PC-3 (cell line): Measurements from ENCODE around the gene SRPK3. TPM values are rescaled to one million over a fixed set of nuclear protein-coding genes. Genes with fewer than 3 reads are reported as not detected.

ENCODE experiments used
- ATAC-seq: fragments of 200-7000 bp; cut with Tn5 transposase; 2 replicates; pipeline ENCODE4 v1.9.1; 2020; ENCODE audit warnings: mild to moderate bottlenecking, moderate library complexity
- BruUV-seq: library from RNA; stranded (reverse); fragments of 400-500 nt; replicated peaks from 2 replicates; lab custom pipeline; 2021; lab: Mats Ljungman, UMichigan
- CTCF ChIA-PET: fragments of 300-600 bp; sonication (Branson Sonifier 250); formaldehyde crosslinking; loops from one replicate; lab custom pipeline; 2022; ENCODE audit warnings: antibody characterized with exemption; lab: Charles Lee
- POLR2A ChIA-PET: fragments of 300-600 bp; sonication (Branson Sonifier 250); formaldehyde crosslinking; loops from one replicate; lab custom pipeline; 2022; ENCODE audit warnings: antibody characterized with exemption; ENCODE audit not compliant: unreplicated experiment; lab: Charles Lee
- DNase-seq: peaks from one replicate; pipeline ENCODE4 v3.0.0-alpha.2; 2015
- H2AFZ ChIP-seq: fragments of 300-600 bp; sonication (generic); 2 replicates; pipeline ENCODE4 v1.6.0; 2016; ENCODE audit warnings: antibody characterized with exemption, low read length
- H3F3A ChIP-seq: fragments of 300-600 bp; sonication (generic); one replicate; pipeline ENCODE4 v1.6.0; 2017; ENCODE audit warnings: antibody characterized with exemption, low read length, control low read depth, mild to moderate bottlenecking; ENCODE audit not compliant: unreplicated experiment
- H3K27ac ChIP-seq: fragments of 300-600 bp; sonication (generic); 2 replicates; pipeline ENCODE4 v1.5.1; 2016; ENCODE audit warnings: mild to moderate bottlenecking, low read length
- H3K27me3 ChIP-seq: fragments of 300-600 bp; sonication (generic); 2 replicates; pipeline ENCODE4 v1.6.1; 2016; ENCODE audit warnings: low read length, mixed read lengths
- H3K36me3 ChIP-seq: fragments of 300-600 bp; sonication (generic); 2 replicates; pipeline ENCODE4 v1.6.1; 2016; ENCODE audit warnings: low read depth, mixed run types, low read length, mixed read lengths
- H3K4me1 ChIP-seq: fragments of 300-600 bp; sonication (generic); 2 replicates; pipeline ENCODE4 v1.5.1; 2016; ENCODE audit warnings: low read length; ENCODE audit not compliant: insufficient read depth
- H3K4me2 ChIP-seq: fragments of 300-600 bp; sonication (generic); 2 replicates; pipeline ENCODE4 v1.6.0; 2016; ENCODE audit warnings: low read length
- H3K4me3 ChIP-seq: fragments of 300-600 bp; sonication (generic); 2 replicates; pipeline ENCODE4 v1.5.1; 2016; ENCODE audit warnings: mild to moderate bottlenecking, low read length, mixed read lengths
- H3K79me2 ChIP-seq: fragments of 300-600 bp; sonication (generic); 2 replicates; pipeline ENCODE4 v1.6.1; 2017; ENCODE audit warnings: low read length, mixed read lengths
- H3K9ac ChIP-seq: fragments of 300-600 bp; sonication (generic); 2 replicates; pipeline ENCODE4 v1.6.0; 2016; ENCODE audit warnings: mild to moderate bottlenecking, low read length
- H3K9me2 ChIP-seq: fragments of 300-600 bp; sonication (generic); replicated peaks from 2 replicates; pipeline ENCODE4 v1.6.1; 2016; ENCODE audit warnings: mixed run types, low read length, mixed read lengths
- H3K9me3 ChIP-seq: fragments of 300-600 bp; sonication (generic); 2 replicates; pipeline ENCODE4 v1.6.1; 2016; ENCODE audit warnings: low read length, mixed read lengths
- H4K20me1 ChIP-seq: fragments of 300-600 bp; sonication (generic); 2 replicates; pipeline ENCODE4 v1.6.1; 2016; ENCODE audit warnings: low read length, mixed read lengths
- CTCF ChIP-seq: fragments of 300-600 bp; sonication (generic); conservative IDR thresholded peaks from 2 replicates; pipeline ENCODE4 v1.5.1; 2017; ENCODE audit warnings: antibody characterized with exemption, low read depth, mild to moderate bottlenecking, low read length
- EZH2 ChIP-seq: fragments of 300-600 bp; sonication (generic); IDR thresholded peaks from one replicate; pipeline ENCODE4 v1.6.1; 2017; ENCODE audit warnings: antibody characterized with exemption, mild to moderate bottlenecking, low read length; ENCODE audit not compliant: unreplicated experiment
- EZH2phosphoT487 ChIP-seq: fragments of 300-600 bp; sonication (generic); IDR thresholded peaks from 2 replicates; pipeline ENCODE4 v1.6.1; 2018; ENCODE audit warnings: mild to moderate bottlenecking, antibody characterized with exemption, low read length, borderline replicate concordance
- intact Hi-C: fragments of 100-400 bp; cut with micrococcal nuclease; formaldehyde crosslinking; loops from 2 replicates; pipeline ENCODE4 v1.9.0; 2023
- total RNA-seq: library from RNA; depleted of rRNA; stranded (reverse); fragments of >200 nt; gene quantifications from 2 replicates; pipeline ENCODE4 v1.2.3, GENCODE V29; 2014

The SRPK3 gene
- total RNA-seq, 1 experiment from 2014 or later = 1.5 TPM

GRCh38 chrX:153755136-153755535 is 25.7 kb upstream of the SRPK3 start:
- no peak for TF ChIP-seq EZH2
- TF ChIP-seq EZH2phosphoT487 = no peak
- TF ChIP-seq CTCF = no peak; the same call in 1 of the 2 replicates
- no peak overlapping the region for H2AFZ ChIP-seq
- no TSS peak for BruUV-seq
- no peaks in the 10 kb centered on the region for H3K4me1 ChIP-seq
- H3K9me2 ChIP-seq = no peaks in the 10 kb centered on the region
- no peak overlapping the region for H3K27ac ChIP-seq
- no peaks in the 10 kb centered on the region for H3K9me3 ChIP-seq
- H3K27me3 ChIP-seq = no peaks in the 10 kb centered on the region
- no peak for DNase-seq
- H3K36me3 ChIP-seq = no peaks in the 10 kb centered on the region; the same call in 1 of the 2 replicates
- peak; percentile 38; the same call in 1 of the 2 replicates for ATAC-seq
- intact Hi-C loops = no loop called here
- ChIA-PET CTCF (interaction anchor here (0.7 to 1.0 kb wide), 2 partner anchors 11 to 173 kb away, joined by 4 to 7 read pairs; no protein-coding TSS in a partner anchor), POLR2A (no interaction called here)
- H4K20me1 ChIP-seq = no peaks in the 10 kb centered on the region
- no peak overlapping the region for H3K4me2 ChIP-seq
- no peaks in the 10 kb centered on the region for H3K79me2 ChIP-seq
- H3K4me3 ChIP-seq = no peak overlapping the region
- H3K9ac ChIP-seq = no peak overlapping the region
- H3F3A ChIP-seq = no peaks in the 10 kb centered on the region

- Histone ChIP-seq H4K20me1 (no peaks in the 10 kb centered on the region), H3F3A (no peaks in the 10 kb centered on the region), H3K27ac (no peak overlapping the region), H2AFZ (no peak overlapping the region), H3K9me2 (no peaks in the 10 kb centered on the region), H3K9me3 (no peaks in the 10 kb centered on the region), H3K36me3 (no peaks in the 10 kb centered on the region), H3K4me3 (no peak overlapping the region), H3K9ac (no peak overlapping the region), H3K4me2 (no peak overlapping the region), H3K27me3 (no peaks in the 10 kb centered on the region), H3K79me2 (peaks cover 22% of the 10 kb centered on the region), H3K4me1 (peaks cover 26% of the 10 kb centered on the region)
- intact Hi-C loops = loop anchor here (5.0 kb wide), 1 partner anchor 165 kb away; the partner anchor contains the start of gene ARHGAP4
- TF ChIP-seq EZH2 (no peak), CTCF (no peak), EZH2phosphoT487 (no peak)
- ChIA-PET POLR2A (no interaction called here), CTCF (no interaction called here)
- no peak for ATAC-seq
- no TSS peak for BruUV-seq
- DNase-seq = no peak
These were observed 19.0 kb upstream of the SRPK3 start for GRCh38 chrX:153761863-153762262.

- Histone ChIP-seq H3K9ac (no peak overlapping the region), H3K27ac (no peak overlapping the region), H3K9me3 (no peaks in the 10 kb centered on the region), H3K4me3 (no peak overlapping the region), H3K4me2 (no peak overlapping the region), H3K36me3 (no peaks in the 10 kb centered on the region), H3K9me2 (no peaks in the 10 kb centered on the region), H3F3A (no peaks in the 10 kb centered on the region), H3K79me2 (peaks cover 25% of the 10 kb centered on the region), H3K4me1 (peaks cover 28% of the 10 kb centered on the region), H3K27me3 (no peaks in the 10 kb centered on the region), H4K20me1 (no peaks in the 10 kb centered on the region), H2AFZ (no peak overlapping the region)
- no peak for DNase-seq
- TF ChIP-seq CTCF = no peak
- CTCF ChIA-PET = no interaction called here
- ATAC-seq = no peak
- POLR2A ChIA-PET = no interaction called here
- no TSS peak for BruUV-seq
- intact Hi-C loops = loop anchor here (5.0 kb wide), 1 partner anchor 165 kb away; the partner anchor contains the start of gene ARHGAP4
These were observed 18.1 kb upstream of the SRPK3 start for GRCh38 chrX:153762626-153763173.
